ENCODE measurements around the gene DCN. TPM values are rescaled to one million over a fixed set of nuclear protein-coding genes. Genes with fewer than 3 reads are reported as not detected.
A peak's percentile ranks its signal among the peaks of the same experiment; 100 is the strongest.

Gene DCN
- total and polyA plus RNA-seq, 2 donors (not counting 3 experiments of a cell fraction or from before 2014, with no cell fraction given) = 0.42 to 0.43 TPM

DNA sequence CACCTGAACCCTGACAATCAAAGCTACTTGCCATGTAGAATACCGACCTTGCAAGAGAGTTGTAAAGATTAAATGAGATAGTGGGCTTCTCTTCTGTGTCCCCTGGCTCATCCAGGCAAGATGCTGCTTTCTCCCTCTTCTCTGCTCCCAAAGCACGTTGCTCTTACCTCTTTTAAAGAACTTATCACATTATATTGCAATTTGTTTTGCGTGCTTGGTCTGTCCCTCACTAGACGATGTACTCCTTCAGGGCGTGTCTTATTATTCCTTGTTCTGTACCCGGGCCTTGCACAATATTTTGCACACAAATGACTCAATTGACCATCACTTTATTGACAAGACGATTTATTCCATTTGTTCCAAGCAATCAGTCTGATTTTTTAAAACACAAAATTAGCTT lies 3.3 kb downstream of the DCN start:
- peaks cover 10% of the 10 kb centered on the region for H3K4me1 ChIP-seq (ENCODE audit: control insufficient read depth, extremely low read depth, insufficient read depth, low read length)
- H3K9ac ChIP-seq (replicated peaks; ENCODE audit: extremely low read depth, insufficient read depth, low read length) = no peak overlapping the region
- no peaks in the 10 kb centered on the region for H3K9me3 ChIP-seq (replicated peaks; ENCODE audit: control insufficient read depth, insufficient read depth, low read length)
- H4K20me1 ChIP-seq (replicated peaks; ENCODE audit: control insufficient read depth, extremely low read depth, insufficient read depth, low read length) = no peaks in the 10 kb centered on the region
- no peaks in the 10 kb centered on the region for H3K27me3 ChIP-seq (ENCODE audit: control insufficient read depth in 2 of 2, insufficient read depth in 2 of 2, low read length in 2 of 2)
- no peak overlapping the region for H3K4me2 ChIP-seq (ENCODE audit: insufficient read depth, low read length)
- no peak overlapping the region for H3K27ac ChIP-seq (ENCODE audit: insufficient read depth, low read depth, low read length)
- H3K79me2 ChIP-seq (ENCODE audit: control insufficient read depth, insufficient read depth, low read length) = no peaks in the 10 kb centered on the region
- DNase-seq (ENCODE audit: low read depth, low spot score) (no peak), FAIRE-seq (no peak)
- H3K4me3 ChIP-seq (replicated peaks in 1 of 3; ENCODE audit: insufficient read depth in 1 of 3, low read depth in 1 of 3, low read length in 3 of 3) = no peak overlapping the region
- H3K36me3 ChIP-seq (ENCODE audit: control insufficient read depth in 2 of 2, extremely low read depth in 1 of 2, insufficient read depth in 2 of 2, low read length in 2 of 2) = no peaks in the 10 kb centered on the region
- dilution Hi-C loops (cut with MboI; ENCODE audit: extremely low pct_ligation_motif_present, low sequenced_read_pairs) (no loop called here), intact Hi-C loops (cut with micrococcal nuclease) (loop anchor here (2.0 kb wide), 1 partner anchor 175 kb away; no protein-coding TSS in a partner anchor)
- TF ChIP-seq FOS (IDR thresholded peaks at IDR 0.05; ENCODE audit: borderline replicate concordance, insufficient read depth, low read length) (no peak), GATA2 (IDR thresholded peaks at IDR 0.05; ENCODE audit: insufficient read depth, insufficient read length, low read depth, low read length) (no peak), POLR2A (IDR thresholded peaks at IDR 0.05; ENCODE audit: low read depth, low read length) (no peak), POLR2AphosphoS5 (IDR thresholded peaks at IDR 0.05; ENCODE audit: insufficient read depth, low read depth, low read length) (no peak)
- TF ChIP-seq, protein P1, sequence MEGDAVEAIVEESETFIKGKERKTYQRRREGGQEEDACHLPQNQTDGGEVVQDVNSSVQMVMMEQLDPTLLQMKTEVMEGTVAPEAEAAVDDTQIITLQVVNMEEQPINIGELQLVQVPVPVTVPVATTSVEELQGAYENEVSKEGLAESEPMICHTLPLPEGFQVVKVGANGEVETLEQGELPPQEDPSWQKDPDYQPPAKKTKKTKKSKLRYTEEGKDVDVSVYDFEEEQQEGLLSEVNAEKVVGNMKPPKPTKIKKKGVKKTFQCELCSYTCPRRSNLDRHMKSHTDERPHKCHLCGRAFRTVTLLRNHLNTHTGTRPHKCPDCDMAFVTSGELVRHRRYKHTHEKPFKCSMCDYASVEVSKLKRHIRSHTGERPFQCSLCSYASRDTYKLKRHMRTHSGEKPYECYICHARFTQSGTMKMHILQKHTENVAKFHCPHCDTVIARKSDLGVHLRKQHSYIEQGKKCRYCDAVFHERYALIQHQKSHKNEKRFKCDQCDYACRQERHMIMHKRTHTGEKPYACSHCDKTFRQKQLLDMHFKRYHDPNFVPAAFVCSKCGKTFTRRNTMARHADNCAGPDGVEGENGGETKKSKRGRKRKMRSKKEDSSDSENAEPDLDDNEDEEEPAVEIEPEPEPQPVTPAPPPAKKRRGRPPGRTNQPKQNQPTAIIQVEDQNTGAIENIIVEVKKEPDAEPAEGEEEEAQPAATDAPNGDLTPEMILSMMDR (IDR thresholded peaks at IDR 0.05; ENCODE audit: extremely low read depth in 1 of 2, insufficient read depth in 1 of 2, low read depth in 1 of 2, low read length in 2 of 2) = no peak
- H2AFZ ChIP-seq (ENCODE audit: low read depth, low read length) = peak overlapping the region; percentile 89
- CTCF ChIA-PET = interaction anchor here (1.5 to 8.9 kb wide), 4 partner anchors 11 to 147 kb away, joined by 3 to 107 read pairs (median 10); no protein-coding TSS in a partner anchor
- POLR2A ChIA-PET = no interaction called here
- BruUV-seq (replicated peaks) = no TSS peak
- H3K9me1 ChIP-seq (replicated peaks; ENCODE audit: control insufficient read depth, extremely low read depth, insufficient read depth, low read length) = no peaks in the 10 kb centered on the region

DNA sequence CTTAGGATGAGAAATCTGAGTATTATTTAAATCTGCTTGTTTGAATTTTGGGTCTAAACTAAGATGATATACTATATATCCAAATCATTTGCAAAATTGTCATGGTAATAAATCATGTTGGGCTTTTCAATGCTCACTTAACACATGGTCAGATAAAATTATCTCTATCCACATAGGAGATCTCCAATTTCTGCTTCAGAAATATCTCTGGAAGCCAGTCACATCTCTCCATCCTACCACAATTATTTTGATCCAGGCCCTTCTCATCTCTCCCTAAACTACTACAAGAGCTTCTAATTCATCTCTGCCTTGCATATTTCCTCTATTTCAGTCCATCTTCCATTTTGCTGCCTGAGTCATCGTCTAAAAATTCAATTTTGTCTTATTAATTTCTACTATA lies 3.8 kb downstream of the DCN start:
- Histone ChIP-seq H3K4me3 (replicated peaks in 1 of 3; ENCODE audit: insufficient read depth in 1 of 3, low read depth in 1 of 3, low read length in 3 of 3) (no peak overlapping the region), H3K4me1 (ENCODE audit: control insufficient read depth, extremely low read depth, insufficient read depth, low read length) (peaks cover 10% of the 10 kb centered on the region), H3K9me1 (replicated peaks; ENCODE audit: control insufficient read depth, extremely low read depth, insufficient read depth, low read length) (no peaks in the 10 kb centered on the region), H3K4me2 (ENCODE audit: insufficient read depth, low read length) (no peak overlapping the region), H4K20me1 (replicated peaks; ENCODE audit: control insufficient read depth, extremely low read depth, insufficient read depth, low read length) (no peaks in the 10 kb centered on the region), H3K9ac (replicated peaks; ENCODE audit: extremely low read depth, insufficient read depth, low read length) (no peak overlapping the region), H3K27ac (ENCODE audit: insufficient read depth, low read depth, low read length) (no peak overlapping the region), H3K36me3 (ENCODE audit: control insufficient read depth in 2 of 2, extremely low read depth in 1 of 2, insufficient read depth in 2 of 2, low read length in 2 of 2) (no peaks in the 10 kb centered on the region), H3K27me3 (ENCODE audit: control insufficient read depth in 2 of 2, insufficient read depth in 2 of 2, low read length in 2 of 2) (no peaks in the 10 kb centered on the region), H3K79me2 (ENCODE audit: control insufficient read depth, insufficient read depth, low read length) (no peaks in the 10 kb centered on the region), H3K9me3 (replicated peaks; ENCODE audit: control insufficient read depth, insufficient read depth, low read length) (no peaks in the 10 kb centered on the region), H2AFZ (ENCODE audit: low read depth, low read length) (peak overlapping the region; percentile 89)
- dilution Hi-C loops (cut with MboI; ENCODE audit: extremely low pct_ligation_motif_present, low sequenced_read_pairs) (no loop called here), intact Hi-C loops (cut with micrococcal nuclease) (loop anchor here (1.0 to 2.0 kb wide), 2 partner anchors 148 to 176 kb away; no protein-coding TSS in a partner anchor)
- ChIA-PET POLR2A (no interaction called here), CTCF (interaction anchor here (8.9 kb wide), 1 partner anchor 148 kb away, joined by 107 read pairs; no protein-coding TSS in a partner anchor)
- TF ChIP-seq, protein P2, sequence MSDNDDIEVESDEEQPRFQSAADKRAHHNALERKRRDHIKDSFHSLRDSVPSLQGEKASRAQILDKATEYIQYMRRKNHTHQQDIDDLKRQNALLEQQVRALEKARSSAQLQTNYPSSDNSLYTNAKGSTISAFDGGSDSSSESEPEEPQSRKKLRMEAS (IDR thresholded peaks at IDR 0.05; ENCODE audit: insufficient read depth, insufficient read length) = no peak
- TF ChIP-seq EZH2 (IDR thresholded peaks at IDR 0.05; ENCODE audit: borderline replicate concordance, low read depth, low read length, severe bottlenecking) = no peak
- TF ChIP-seq, protein P1 (IDR thresholded peaks at IDR 0.05; ENCODE audit: extremely low read depth in 1 of 2, insufficient read depth in 1 of 2, low read depth in 1 of 2, low read length in 2 of 2) = no peak
- TF ChIP-seq GATA2 (IDR thresholded peaks at IDR 0.05; ENCODE audit: insufficient read depth, insufficient read length, low read depth, low read length) = no peak
- TF ChIP-seq POLR2A (IDR thresholded peaks at IDR 0.05; ENCODE audit: low read depth, low read length) = no peak
- BruUV-seq (replicated peaks) = no TSS peak
- FAIRE-seq (no peak), DNase-seq (ENCODE audit: low read depth, low spot score) (no peak)
